GM23338 (cell line): Measurements from ENCODE around the gene AP3S1. TPM values are rescaled to one million over a fixed set of nuclear protein-coding genes. Genes with fewer than 3 reads are reported as not detected.

Experiments used
- ATAC-seq: fragments of 200-7000 bp; cut with Tn5 transposase; 3 replicates; pipeline ENCODE4 v1.9.1; 2020
- DNase-seq: peaks from one replicate; pipeline ENCODE4 v3.0.0-alpha.2; 2015; ENCODE audit warnings: low spot score
- H2AFZ ChIP-seq: fragments of 200-600 bp; sonication (generic); 2 replicates; pipeline ENCODE4 v1.8.0; 2016; ENCODE audit warnings: antibody characterized with exemption, mild to moderate bottlenecking, moderate library complexity
- H3F3A ChIP-seq: fragments of 200-600 bp; sonication (generic); replicated peaks from 2 replicates; pipeline ENCODE4 v1.8.0; 2017; ENCODE audit warnings: antibody characterized with exemption, mixed run types, low read depth
- H3K27ac ChIP-seq: fragments of 200-600 bp; sonication (generic); 2 replicates; pipeline ENCODE4 v1.6.1; 2016; ENCODE audit warnings: low read depth
- H3K27me3 ChIP-seq: fragments of 200-600 bp; sonication (generic); 2 replicates; pipeline ENCODE4 v1.8.0; 2016; ENCODE audit warnings: mild to moderate bottlenecking, mixed run types, moderate library complexity; ENCODE audit not compliant: insufficient read depth
- H3K36me3 ChIP-seq: fragments of 200-600 bp; sonication (generic); 2 replicates; pipeline ENCODE4 v1.8.0; 2016; ENCODE audit warnings: mild to moderate bottlenecking; ENCODE audit not compliant: insufficient read depth
- H3K4me1 ChIP-seq: fragments of 200-600 bp; sonication (generic); 2 replicates; pipeline ENCODE4 v1.8.0; 2016; ENCODE audit warnings: mild to moderate bottlenecking, moderate library complexity; ENCODE audit not compliant: insufficient read depth
- H3K4me2 ChIP-seq: fragments of 200-600 bp; sonication (generic); 2 replicates; pipeline ENCODE4 v1.7.1; 2017; ENCODE audit warnings: mixed run types
- H3K4me3 ChIP-seq: fragments of 200-600 bp; sonication (generic); 2 replicates; pipeline ENCODE4 v1.6.1; 2016; ENCODE audit warnings: mixed run types
- H3K79me2 ChIP-seq: fragments of 200-600 bp; sonication (generic); replicated peaks from 2 replicates; pipeline ENCODE4 v1.8.0; 2017; ENCODE audit warnings: mild to moderate bottlenecking; ENCODE audit not compliant: insufficient read depth
- H3K9me2 ChIP-seq: fragments of 200-600 bp; sonication (generic); 2 replicates; pipeline ENCODE4 v1.8.0; 2017; ENCODE audit not compliant: insufficient read depth
- H4K20me1 ChIP-seq: fragments of 200-600 bp; sonication (generic); replicated peaks from 2 replicates; pipeline ENCODE4 v1.8.0; 2017; ENCODE audit warnings: mild to moderate bottlenecking; ENCODE audit not compliant: insufficient read depth
- H3K27ac Mint-ChIP-seq: 2 replicates; pipeline ENCODE4 v1.8.0; 2020; ENCODE audit warnings: inconsistent platforms, mild to moderate bottlenecking, moderate library complexity, mixed read lengths
- H3K27me3 Mint-ChIP-seq: 3 replicates; pipeline ENCODE4 v1.8.0; 2022; ENCODE audit warnings: low read depth, mild to moderate bottlenecking, moderate library complexity, mixed read lengths, inconsistent platforms; ENCODE audit not compliant: insufficient read depth, poor library complexity
- H3K36me3 Mint-ChIP-seq: 3 replicates; pipeline ENCODE4 v1.8.0; 2021; ENCODE audit warnings: low read depth, mild to moderate bottlenecking, inconsistent platforms, moderate library complexity, mixed read lengths
- H3K4me1 Mint-ChIP-seq: 3 replicates; pipeline ENCODE4 v1.8.0; 2020; ENCODE audit warnings: mild to moderate bottlenecking, inconsistent platforms, mixed read lengths
- H3K4me3 Mint-ChIP-seq: 3 replicates; pipeline ENCODE4 v1.8.0; 2021; ENCODE audit warnings: moderate library complexity, mild to moderate bottlenecking, inconsistent platforms, mixed read lengths
- H3K9me3 Mint-ChIP-seq: 3 replicates; pipeline ENCODE4 v1.8.0; 2020; ENCODE audit warnings: moderate library complexity, mild to moderate bottlenecking, inconsistent platforms, mixed read lengths
- CREB1 ChIP-seq: fragments of 250-450 bp; sonication (Bioruptor Pico); IDR thresholded peaks from 2 replicates; pipeline ENCODE4 v1.5.0; 2020; ENCODE audit warnings: low read depth, mild to moderate bottlenecking, moderate library complexity
- CTCF ChIP-seq, 2 experiments: fragments of 200-600 bp in 1 of 2; sonication (generic) in 1 of 2; conservative IDR thresholded peaks; 2 replicates each; pipeline versions ENCODE4 v1.5.1 to v1.6.1; 2016 to 2017; ENCODE audit warnings: antibody characterized with exemption in 2 of 2, low read depth in 2 of 2, mild to moderate bottlenecking in 2 of 2, moderate library complexity in 1 of 2
- ETS1 ChIP-seq: IDR thresholded peaks from 2 replicates; pipeline ENCODE4 v1.6.1; 2016; ENCODE audit warnings: antibody characterized with exemption
- EZH2 ChIP-seq: fragments of 200-600 bp; sonication (generic); IDR thresholded peaks from one replicate; pipeline ENCODE4 v1.8.0; 2017; ENCODE audit warnings: antibody characterized with exemption, mild to moderate bottlenecking, low read depth; ENCODE audit not compliant: unreplicated experiment
- EZH2phosphoT487 ChIP-seq: fragments of 200-600 bp; sonication (generic); IDR thresholded peaks from one replicate; pipeline ENCODE4 v1.8.1; 2018; ENCODE audit warnings: antibody characterized with exemption; ENCODE audit not compliant: unreplicated experiment
- JUNB ChIP-seq: IDR thresholded peaks from one replicate; pipeline ENCODE4 v1.6.1; 2016; ENCODE audit warnings: antibody characterized with exemption; ENCODE audit not compliant: unreplicated experiment
- NANOG ChIP-seq: IDR thresholded peaks from 2 replicates; pipeline ENCODE4 v1.6.1; 2016; ENCODE audit warnings: antibody characterized with exemption, borderline replicate concordance
- POLR2AphosphoS5 ChIP-seq: IDR thresholded peaks from 2 replicates; pipeline ENCODE4 v1.6.1; 2016; ENCODE audit warnings: antibody characterized with exemption, low read depth
- REST ChIP-seq: IDR thresholded peaks from one replicate; pipeline ENCODE4 v1.6.1; 2018; ENCODE audit warnings: antibody characterized with exemption; ENCODE audit not compliant: unreplicated experiment
- STAT1 ChIP-seq: IDR thresholded peaks from one replicate; pipeline ENCODE4 v1.6.1; 2016; ENCODE audit warnings: antibody characterized with exemption; ENCODE audit not compliant: unreplicated experiment
- ZNF114 ChIP-seq: fragments of 250-450 bp; sonication (Bioruptor Pico); IDR thresholded peaks from 2 replicates; pipeline ENCODE4 v1.5.0; 2020; ENCODE audit warnings: mild to moderate bottlenecking, moderate library complexity
- ZNF331 ChIP-seq: fragments of 250-450 bp; sonication (Bioruptor Pico); IDR thresholded peaks from 2 replicates; pipeline ENCODE4 v1.5.0; 2020; ENCODE audit warnings: low read depth, mild to moderate bottlenecking, moderate library complexity
- ZNF462 ChIP-seq: fragments of 250-450 bp; sonication (Bioruptor Pico); IDR thresholded peaks from 2 replicates; pipeline ENCODE4 v1.5.0; 2020; ENCODE audit warnings: mild to moderate bottlenecking, moderate library complexity
- polyA plus RNA-seq: library from polyadenylated mRNA; unstranded; fragments of >200 nt; fragmentation: Nextera tagmentation; extraction: Ambion mirVana; gene quantifications from 2 replicates; pipeline ENCODE4 v1.2.1, GENCODE V29; 2016
- total RNA-seq: library from RNA; depleted of rRNA; stranded (reverse); fragments of >200 nt; shearing (Covaris generic); gene quantifications from 2 replicates; pipeline ENCODE4 v1.2.3, GENCODE V29; 2014

Gene AP3S1
- total and polyA plus RNA-seq, 2 experiments from 2014 or later: 143 to 232 TPM

- H3K79me2 ChIP-seq: no peaks in the 10 kb centered on the region
- no peaks in the 10 kb centered on the region for H3K36me3 Mint-ChIP-seq
- H4K20me1 ChIP-seq: no peaks in the 10 kb centered on the region
- ATAC-seq (peak; percentile 70), DNase-seq (peak; percentile 70)
- H3K4me1 ChIP-seq: peaks cover 17% of the 10 kb centered on the region
- H3K36me3 ChIP-seq: no peaks in the 10 kb centered on the region
- H2AFZ ChIP-seq: peak overlapping the region; percentile 100
- H3K4me1 Mint-ChIP-seq: 0 out of 3 replicates have a peak, but pooled peaks cover 3% of the 10 kb centered on the region
- no peak overlapping the region for H3K27ac ChIP-seq
- H3K9me2 ChIP-seq: no peaks in the 10 kb centered on the region
- H3K4me3 ChIP-seq: peak overlapping the region; percentile 76
- peaks cover 9% of the 10 kb centered on the region; the same call in 1 of the 2 replicates for H3F3A ChIP-seq
- no peaks in the 10 kb centered on the region for H3K9me3 Mint-ChIP-seq
- peak overlapping the region; percentile 95 for H3K4me2 ChIP-seq
- no peak for TF ChIP-seq EZH2phosphoT487
- TF ChIP-seq STAT1: no peak
- no peak for TF ChIP-seq ETS1
- no peak for TF ChIP-seq POLR2AphosphoS5
- no peak for TF ChIP-seq CTCF (conservative IDR thresholded peaks at IDR 0.05; ENCODE audit: low read depth in 2 of 2)
- TF ChIP-seq EZH2: no peak
- TF ChIP-seq REST: no peak
- no peak for TF ChIP-seq JUNB
- no peak for TF ChIP-seq CREB1 (CRISPR knock-in tag)
- TF ChIP-seq NANOG: no peak
- TF ChIP-seq ZNF462 (CRISPR knock-in tag): no peak
- no peak for TF ChIP-seq ZNF331 (CRISPR knock-in tag)
- TF ChIP-seq ZNF114 (CRISPR knock-in tag): no peak
- H3K27me3 Mint-ChIP-seq: peaks cover 43% of the 10 kb centered on the region
- H3K27me3 ChIP-seq: peaks cover 78% of the 10 kb centered on the region
- H3K4me3 Mint-ChIP-seq: peak overlapping the region; percentile 57; the same call in 2 of the 3 replicates
- no peak overlapping the region for H3K27ac Mint-ChIP-seq
Measured at GRCh38 chr5:115962565-115963402, 121.0 kb downstream of the AP3S1 start.
